Measurements from ENCODE around the gene LAGE3. TPM values are rescaled to one million over a fixed set of nuclear protein-coding genes. Genes with fewer than 3 reads are reported as not detected.

LAGE3 gene
- total RNA-seq, 1 donor from 2014 or later: 20.0 TPM

- Histone ChIP-seq H3K27ac (ENCODE audit: low read depth, low read length) (no peak overlapping the region), H3K27me3 (ENCODE audit: insufficient read depth, low read length) (no peaks in the 10 kb centered on the region), H3K9me3 (ENCODE audit: insufficient read depth, low read depth, low read length) (no peaks in the 10 kb centered on the region), H3K4me2 (ENCODE audit: low read length) (no peak overlapping the region), H3K4me1 (ENCODE audit: insufficient read depth, low read length) (peaks cover 7% of the 10 kb centered on the region), H2AFZ (ENCODE audit: low read depth, low read length) (no peak overlapping the region), H3K36me3 (ENCODE audit: insufficient read depth, low read length) (no peaks in the 10 kb centered on the region), H3K79me2 (ENCODE audit: insufficient read depth, low read length) (no peaks in the 10 kb centered on the region), H3K9ac (ENCODE audit: low read length) (no peak overlapping the region), H3K4me3 (ENCODE audit: insufficient read depth, low read depth, low read length) (no peak overlapping the region), H4K20me1 (ENCODE audit: insufficient read depth, low read length) (no peaks in the 10 kb centered on the region)
- H3K27ac Mint-ChIP-seq (ENCODE audit: unreplicated experiment): no peak overlapping the region
- TF ChIP-seq EZH2 (IDR thresholded peaks at IDR 0.05; ENCODE audit: insufficient read depth, low read length): no peak
- TF ChIP-seq, protein P1, sequence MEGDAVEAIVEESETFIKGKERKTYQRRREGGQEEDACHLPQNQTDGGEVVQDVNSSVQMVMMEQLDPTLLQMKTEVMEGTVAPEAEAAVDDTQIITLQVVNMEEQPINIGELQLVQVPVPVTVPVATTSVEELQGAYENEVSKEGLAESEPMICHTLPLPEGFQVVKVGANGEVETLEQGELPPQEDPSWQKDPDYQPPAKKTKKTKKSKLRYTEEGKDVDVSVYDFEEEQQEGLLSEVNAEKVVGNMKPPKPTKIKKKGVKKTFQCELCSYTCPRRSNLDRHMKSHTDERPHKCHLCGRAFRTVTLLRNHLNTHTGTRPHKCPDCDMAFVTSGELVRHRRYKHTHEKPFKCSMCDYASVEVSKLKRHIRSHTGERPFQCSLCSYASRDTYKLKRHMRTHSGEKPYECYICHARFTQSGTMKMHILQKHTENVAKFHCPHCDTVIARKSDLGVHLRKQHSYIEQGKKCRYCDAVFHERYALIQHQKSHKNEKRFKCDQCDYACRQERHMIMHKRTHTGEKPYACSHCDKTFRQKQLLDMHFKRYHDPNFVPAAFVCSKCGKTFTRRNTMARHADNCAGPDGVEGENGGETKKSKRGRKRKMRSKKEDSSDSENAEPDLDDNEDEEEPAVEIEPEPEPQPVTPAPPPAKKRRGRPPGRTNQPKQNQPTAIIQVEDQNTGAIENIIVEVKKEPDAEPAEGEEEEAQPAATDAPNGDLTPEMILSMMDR (IDR thresholded peaks at IDR 0.05; ENCODE audit: insufficient read depth, low read depth, low read length): no peak
- no peak for DNase-seq (ENCODE audit: low read depth)
- H3K4me1 Mint-ChIP-seq (ENCODE audit: low read depth, unreplicated experiment): peaks cover 10% of the 10 kb centered on the region
- H3K4me3 Mint-ChIP-seq (ENCODE audit: unreplicated experiment): no peak overlapping the region
- no peak for FAIRE-seq
- peaks cover 6% of the 10 kb centered on the region for H3K36me3 Mint-ChIP-seq (ENCODE audit: low read depth, unreplicated experiment)
- H3K9me3 Mint-ChIP-seq (ENCODE audit: unreplicated experiment): no peaks in the 10 kb centered on the region
- no peaks in the 10 kb centered on the region for H3K27me3 Mint-ChIP-seq (ENCODE audit: low read depth, unreplicated experiment)
These were observed 30.4 kb upstream of the LAGE3 start for GRCh38 chrX:154509455-154509854.

GRCh38 chrX:154508384-154508745, 29.3 kb upstream of the LAGE3 start:
- Mint-ChIP-seq H3K9me3 (ENCODE audit: unreplicated experiment) (no peaks in the 10 kb centered on the region), H3K27ac (ENCODE audit: unreplicated experiment) (no peak overlapping the region), H3K4me3 (ENCODE audit: unreplicated experiment) (no peak overlapping the region), H3K36me3 (ENCODE audit: low read depth, unreplicated experiment) (peaks cover 4% of the 10 kb centered on the region), H3K4me1 (ENCODE audit: low read depth, unreplicated experiment) (peaks cover 10% of the 10 kb centered on the region), H3K27me3 (ENCODE audit: low read depth, unreplicated experiment) (no peaks in the 10 kb centered on the region)
- H3K27me3 ChIP-seq (ENCODE audit: insufficient read depth, low read length): no peaks in the 10 kb centered on the region
- TF ChIP-seq, protein P1 (IDR thresholded peaks at IDR 0.05; ENCODE audit: insufficient read depth, low read depth, low read length): no peak
- TF ChIP-seq EZH2 (IDR thresholded peaks at IDR 0.05; ENCODE audit: insufficient read depth, low read length): no peak
- peaks cover 7% of the 10 kb centered on the region for H3K4me1 ChIP-seq (ENCODE audit: insufficient read depth, low read length)
- no peaks in the 10 kb centered on the region for H3K36me3 ChIP-seq (ENCODE audit: insufficient read depth, low read length)
- no peaks in the 10 kb centered on the region for H3K9me3 ChIP-seq (ENCODE audit: insufficient read depth, low read depth, low read length)
- no peak overlapping the region for H3K27ac ChIP-seq (ENCODE audit: low read depth, low read length)
- H2AFZ ChIP-seq (ENCODE audit: low read depth, low read length): no peak overlapping the region
- FAIRE-seq (no peak), DNase-seq (ENCODE audit: low read depth) (no peak)
- no peak overlapping the region for H3K4me3 ChIP-seq (ENCODE audit: insufficient read depth, low read depth, low read length)
- H3K4me2 ChIP-seq (ENCODE audit: low read length): no peak overlapping the region
- no peaks in the 10 kb centered on the region for H4K20me1 ChIP-seq (ENCODE audit: insufficient read depth, low read length)
- no peaks in the 10 kb centered on the region for H3K79me2 ChIP-seq (ENCODE audit: insufficient read depth, low read length)
- no peak overlapping the region for H3K9ac ChIP-seq (ENCODE audit: low read length)

DNA sequence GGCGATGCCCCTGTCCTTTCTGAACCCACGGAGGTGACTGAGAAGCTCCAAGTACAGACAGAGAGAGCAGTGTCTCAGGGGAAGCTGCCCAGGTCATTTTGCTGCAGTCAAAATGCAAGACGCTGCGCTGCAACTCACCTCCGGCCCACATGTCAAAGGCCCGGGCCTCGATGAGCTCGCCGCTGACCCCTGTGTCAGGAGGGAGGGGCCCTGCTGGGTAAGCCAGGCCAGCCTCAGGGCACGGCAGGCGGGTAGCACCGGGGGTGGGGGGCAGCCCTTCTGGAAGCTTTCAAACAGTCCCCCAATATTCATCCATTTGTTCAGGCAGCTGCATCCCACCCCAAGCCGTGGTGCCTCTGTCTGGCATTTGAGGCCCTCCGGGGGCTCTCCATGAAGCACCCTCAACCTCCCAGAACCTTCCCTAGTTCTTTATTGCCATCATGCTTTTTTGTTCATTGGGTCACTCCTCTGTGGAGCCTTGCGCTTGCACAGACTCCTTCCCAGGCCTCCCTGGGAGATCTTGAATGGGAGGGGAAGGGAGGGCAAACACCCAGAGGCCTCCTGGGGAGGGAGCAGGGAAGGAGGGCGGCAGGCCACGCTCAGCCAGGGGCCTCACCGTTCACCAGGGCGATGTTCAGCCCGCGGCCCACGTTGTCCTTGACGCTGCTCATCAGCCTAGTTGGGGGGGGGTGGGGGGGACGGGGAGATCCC, 28.7 kb upstream of the LAGE3 start:
- Histone ChIP-seq H2AFZ (ENCODE audit: low read depth, low read length) (no peak overlapping the region), H3K27me3 (ENCODE audit: insufficient read depth, low read length) (no peaks in the 10 kb centered on the region), H3K9me3 (ENCODE audit: insufficient read depth, low read depth, low read length) (no peaks in the 10 kb centered on the region), H3K9ac (ENCODE audit: low read length) (no peak overlapping the region), H3K4me3 (ENCODE audit: insufficient read depth, low read depth, low read length) (no peak overlapping the region), H4K20me1 (ENCODE audit: insufficient read depth, low read length) (no peaks in the 10 kb centered on the region), H3K36me3 (ENCODE audit: insufficient read depth, low read length) (no peaks in the 10 kb centered on the region), H3K4me1 (ENCODE audit: insufficient read depth, low read length) (peaks cover 7% of the 10 kb centered on the region), H3K79me2 (ENCODE audit: insufficient read depth, low read length) (no peaks in the 10 kb centered on the region), H3K27ac (ENCODE audit: low read depth, low read length) (no peak overlapping the region), H3K4me2 (ENCODE audit: low read length) (no peak overlapping the region)
- H3K27me3 Mint-ChIP-seq (ENCODE audit: low read depth, unreplicated experiment): no peaks in the 10 kb centered on the region
- no peak for FAIRE-seq
- TF ChIP-seq EZH2 (IDR thresholded peaks at IDR 0.05; ENCODE audit: insufficient read depth, low read length): no peak
- TF ChIP-seq, protein P1 (IDR thresholded peaks at IDR 0.05; ENCODE audit: insufficient read depth, low read depth, low read length): no peak
- H3K36me3 Mint-ChIP-seq (ENCODE audit: low read depth, unreplicated experiment): peaks cover 4% of the 10 kb centered on the region
- no peak overlapping the region for H3K4me3 Mint-ChIP-seq (ENCODE audit: unreplicated experiment)
- H3K4me1 Mint-ChIP-seq (ENCODE audit: low read depth, unreplicated experiment): peaks cover 10% of the 10 kb centered on the region
- DNase-seq (ENCODE audit: low read depth): no peak
- no peak overlapping the region for H3K27ac Mint-ChIP-seq (ENCODE audit: unreplicated experiment)
- no peaks in the 10 kb centered on the region for H3K9me3 Mint-ChIP-seq (ENCODE audit: unreplicated experiment)
